AG10803 (cell line): ENCODE measurements around the gene TMEM256.

Source experiments
- DNase-seq: peaks from one replicate; pipeline ENCODE4 v3.0.0; 2010; ENCODE audit warnings: low read depth
- H3K4me3 ChIP-seq: 2 replicates; pipeline ENCODE4 v1.5.1; 2011; ENCODE audit warnings: mild to moderate bottlenecking, low read length, control low read depth
- CTCF ChIP-seq: conservative IDR thresholded peaks from 2 replicates; pipeline ENCODE4 v1.5.1; 2011; ENCODE audit warnings: mild to moderate bottlenecking, low read length, control low read depth, inconsistent platforms

TMEM256 gene

GRCh38 chr17:7421186-7421585 lies 17.3 kb upstream of the TMEM256 start:
- TF ChIP-seq CTCF: no peak
- DNase-seq: no peak
- no peak overlapping the region for H3K4me3 ChIP-seq

DNA sequence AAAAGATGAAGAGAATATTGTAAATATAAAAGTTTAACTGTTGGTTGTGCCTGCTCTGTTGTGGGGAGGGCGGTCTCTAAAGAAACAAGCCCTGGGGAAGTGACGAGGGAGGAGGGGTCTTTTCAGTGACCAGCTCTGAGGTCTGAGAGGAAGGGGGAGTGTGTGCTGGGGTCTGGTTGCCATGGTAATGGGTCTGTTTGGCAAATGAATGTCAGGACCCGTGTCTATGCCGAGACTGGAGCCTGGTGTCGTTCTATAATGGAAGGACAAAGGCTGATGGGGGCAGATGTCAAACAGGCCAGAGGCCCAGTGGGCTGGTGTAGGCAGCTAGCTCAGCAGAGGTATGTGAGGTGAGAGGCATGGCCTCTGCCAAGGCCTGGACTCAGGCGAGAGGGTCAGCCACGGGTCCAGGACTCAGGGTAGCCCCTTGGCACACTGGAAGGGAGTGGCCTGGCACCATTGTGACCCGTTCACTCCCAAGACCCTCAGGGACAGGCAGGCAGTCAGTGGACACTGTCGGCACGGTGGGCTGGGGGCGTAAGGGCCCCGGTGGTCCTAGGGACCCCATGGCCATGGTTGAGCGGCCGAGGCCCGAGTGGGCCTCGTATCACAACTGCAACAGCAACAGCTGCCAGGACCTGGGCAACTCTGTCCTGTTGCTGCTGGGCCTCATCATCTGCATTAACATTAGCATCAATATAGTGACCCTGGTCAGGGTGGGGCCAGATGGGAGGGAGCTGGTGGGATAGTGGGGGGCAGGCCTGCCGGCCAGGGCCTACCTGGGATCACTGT lies 16.1 kb upstream of the TMEM256 start, which contains the start of gene SPEM1:
Gene SPEM1, plus strand, starts transcription at position 506 of the 792 bp plus-strand sequence. Its CDS starts 61 bp downstream, at position 567.
- TF ChIP-seq CTCF: no peak
- no peak for DNase-seq
- H3K4me3 ChIP-seq: no peak within 1 kb of the TSS

GRCh38 chr17:7418472-7419152 lies 14.7 kb upstream of the TMEM256 start:
- no peak for TF ChIP-seq CTCF
- DNase-seq: no peak
- H3K4me3 ChIP-seq: no peak overlapping the region

- no peak overlapping the region for H3K4me3 ChIP-seq
- no peak for DNase-seq
- no peak for TF ChIP-seq CTCF
Observed at GRCh38 chr17:7417056-7417655, 13.3 kb upstream of the TMEM256 start.

DNA sequence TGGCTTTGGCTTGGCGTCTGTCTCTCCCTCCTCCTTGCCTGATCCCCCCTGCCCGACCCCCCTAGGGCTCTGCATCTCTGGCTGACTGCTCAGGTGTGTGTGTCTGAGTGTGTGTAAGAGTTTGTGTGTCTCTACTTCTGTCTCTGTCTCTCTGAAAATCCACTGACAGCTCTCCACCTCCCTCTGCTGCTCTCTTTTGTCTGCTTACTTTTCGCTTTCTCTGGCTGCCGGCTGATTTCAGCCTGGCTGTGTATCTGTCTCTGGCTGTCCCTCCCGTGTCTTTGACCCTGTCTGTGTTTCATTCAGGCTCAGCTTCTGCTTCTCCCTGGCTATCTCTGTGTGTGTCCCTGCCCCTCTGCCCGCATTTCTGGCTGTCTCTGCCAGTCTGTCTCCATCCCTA lies 12.4 kb upstream of the TMEM256 start:
- no peak overlapping the region for H3K4me3 ChIP-seq
- DNase-seq: no peak
- no peak for TF ChIP-seq CTCF

DNA sequence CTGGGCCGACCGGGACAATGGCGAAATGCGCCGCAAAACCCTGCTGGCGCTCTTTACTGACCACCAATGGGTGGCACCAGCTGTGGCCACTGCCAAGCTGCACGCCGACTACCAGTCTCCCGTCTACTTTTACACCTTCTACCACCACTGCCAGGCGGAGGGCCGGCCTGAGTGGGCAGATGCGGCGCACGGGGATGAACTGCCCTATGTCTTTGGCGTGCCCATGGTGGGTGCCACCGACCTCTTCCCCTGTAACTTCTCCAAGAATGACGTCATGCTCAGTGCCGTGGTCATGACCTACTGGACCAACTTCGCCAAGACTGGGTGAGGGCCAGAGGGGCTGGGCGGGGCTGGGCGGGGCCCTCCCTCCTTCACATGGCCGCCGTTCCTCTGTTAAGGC lies 11.9 kb upstream of the TMEM256 start:
- no peak for DNase-seq
- TF ChIP-seq CTCF: no peak
- no peak overlapping the region for H3K4me3 ChIP-seq
